ENCODE data around the gene STXBP4.

Gene STXBP4

DNA sequence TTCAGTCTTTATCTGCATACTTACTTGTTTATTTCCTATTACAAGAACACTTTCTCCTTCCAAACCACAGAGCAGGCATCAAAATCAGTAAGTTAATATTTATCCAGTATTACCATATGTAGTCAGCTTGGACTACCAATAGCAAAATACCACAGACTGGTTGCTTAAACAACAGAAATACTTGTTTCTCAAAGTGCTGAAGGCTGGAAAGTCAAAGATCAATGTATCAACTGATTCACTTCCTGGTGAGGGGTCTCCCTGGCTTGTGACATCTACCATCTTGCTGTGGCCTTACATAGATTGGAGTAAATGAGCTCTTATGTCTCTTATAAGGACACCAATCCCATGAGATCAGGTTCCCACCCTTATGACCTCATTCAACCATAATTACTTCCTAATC lies 2.6 kb downstream of the STXBP4 start:
- no peak for DNase-seq

DNA sequence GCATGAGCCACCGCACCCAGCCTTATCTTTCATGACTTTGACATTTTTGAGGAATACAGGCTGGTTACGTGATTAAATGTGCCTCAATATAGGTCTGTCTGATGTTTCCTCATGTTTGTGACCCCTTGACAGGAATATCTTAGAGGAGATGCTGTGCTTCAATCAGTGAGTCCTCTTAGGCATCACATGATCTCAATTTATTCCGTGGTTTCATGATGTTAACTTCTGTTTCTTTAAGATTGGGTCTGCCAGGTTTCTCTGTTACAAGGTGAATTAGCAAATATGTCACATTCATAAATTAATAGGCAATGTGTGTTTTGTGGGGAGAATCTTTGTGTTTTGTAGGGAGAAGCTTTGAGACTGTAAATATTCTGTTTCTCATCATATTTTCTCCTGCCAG lies 3.3 kb downstream of the STXBP4 start:
- no peak for DNase-seq

DNA sequence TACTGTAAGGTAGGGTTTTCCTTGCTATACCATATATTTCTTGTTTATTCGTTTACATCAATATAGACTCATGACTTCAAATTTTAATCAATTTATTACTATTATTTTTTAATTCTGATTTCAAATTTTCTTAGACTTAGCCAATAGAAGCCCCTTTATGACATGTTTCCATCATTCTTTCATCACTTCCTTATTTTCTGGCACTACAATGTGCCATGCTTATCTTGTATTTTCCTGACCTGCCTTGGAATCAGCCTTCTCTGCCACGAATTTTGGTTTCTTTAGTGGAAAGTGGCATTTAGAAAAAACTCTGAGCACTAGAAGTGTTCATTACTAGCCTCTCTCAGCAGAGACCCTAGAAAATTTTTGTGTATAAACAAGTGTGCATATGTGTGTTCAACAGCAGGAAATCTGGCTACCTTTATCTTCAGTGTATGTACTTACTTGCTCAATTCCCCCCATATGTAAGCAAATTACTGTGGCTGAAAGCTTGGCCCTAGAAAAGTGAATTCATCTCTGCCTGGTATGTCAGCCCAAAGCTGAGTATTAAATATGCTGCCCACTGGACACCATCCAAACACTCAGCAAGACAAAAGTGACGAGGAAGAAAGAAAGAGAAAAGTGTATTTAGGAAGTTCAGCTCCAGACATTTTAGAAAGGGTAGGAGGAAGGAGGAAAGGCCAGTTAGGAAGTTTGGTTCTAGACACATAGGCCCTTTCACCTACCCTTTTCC lies 4.0 kb downstream of the STXBP4 start:
- no peak for DNase-seq

DNA sequence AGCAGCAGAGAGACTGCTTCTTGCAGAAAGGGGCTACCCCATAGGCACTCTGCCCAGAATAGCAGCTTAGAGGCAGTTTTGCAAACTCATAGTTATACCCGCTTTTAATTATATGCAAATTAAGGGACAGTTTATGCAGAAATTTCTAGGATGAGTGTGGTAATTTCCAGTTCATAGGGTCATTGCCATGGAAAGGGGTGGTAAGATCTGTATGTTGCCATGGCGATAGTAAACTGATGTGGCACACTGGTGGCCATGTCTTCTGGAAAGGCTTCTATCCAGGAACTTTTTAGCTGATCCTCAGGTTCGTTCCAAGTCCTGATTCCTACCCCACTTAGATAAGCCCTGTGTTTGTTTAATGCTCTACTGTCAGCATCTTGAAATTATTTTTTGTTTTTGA lies 6.2 kb downstream of the STXBP4 start:
- no peak for DNase-seq

DNA sequence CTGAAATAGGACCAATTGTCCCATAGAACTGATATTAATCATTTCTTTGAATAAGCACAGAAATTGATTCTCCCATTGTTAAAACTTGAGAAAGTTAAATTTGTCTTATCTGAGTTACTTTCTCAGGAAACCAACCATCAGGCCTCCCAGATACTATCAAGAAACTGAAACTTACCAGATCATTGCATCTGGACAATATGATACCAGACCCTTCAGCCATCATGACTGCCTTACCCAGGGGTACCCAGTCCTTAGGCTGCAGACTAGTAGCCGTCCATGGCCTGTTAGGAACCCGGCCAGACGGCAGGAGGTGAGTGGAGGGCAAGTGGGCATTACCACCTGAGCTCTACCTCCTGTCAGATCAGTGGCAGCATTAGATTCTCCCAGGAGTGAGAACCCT lies 7.8 kb downstream of the STXBP4 start:
- DNase-seq: no peak

DNA sequence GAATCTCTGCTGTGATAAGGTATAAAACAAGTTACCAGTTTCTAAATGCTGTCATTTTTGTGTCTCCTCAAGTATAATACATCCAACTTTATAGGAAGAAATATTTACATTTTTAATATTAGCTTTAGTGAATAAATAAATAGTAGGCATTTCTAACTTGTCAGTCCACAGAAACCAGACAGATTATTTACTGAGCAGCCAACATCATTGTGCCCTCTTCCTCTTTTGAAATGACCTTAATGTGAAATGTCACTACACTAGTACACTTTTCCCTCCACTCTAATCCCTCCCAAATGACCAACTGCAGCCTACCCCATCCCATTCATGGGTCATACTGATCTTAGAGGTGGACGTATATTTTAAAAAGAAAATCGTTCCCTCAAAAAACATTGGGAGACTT lies 9.2 kb downstream of the STXBP4 start:
- no peak for DNase-seq

DNA sequence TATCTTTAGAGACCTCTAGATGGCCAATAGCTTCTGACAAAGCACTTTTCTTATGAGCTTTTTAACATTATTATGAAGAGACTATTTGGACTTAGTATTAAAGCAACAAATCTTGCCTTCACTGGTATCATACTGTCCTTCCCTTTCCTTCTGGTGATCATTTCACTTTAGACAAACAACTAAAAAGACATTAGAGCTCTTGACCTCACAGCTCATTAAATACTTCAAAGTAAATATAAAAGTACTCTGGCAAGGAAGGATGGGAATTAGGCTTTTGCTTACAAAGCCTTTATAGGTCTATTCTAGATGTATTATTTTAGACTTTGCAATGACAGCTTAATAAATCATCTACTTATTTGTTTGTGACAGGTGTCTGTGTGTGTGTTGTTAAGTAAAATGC lies 11.1 kb downstream of the STXBP4 start:
- DNase-seq: no peak

DNA sequence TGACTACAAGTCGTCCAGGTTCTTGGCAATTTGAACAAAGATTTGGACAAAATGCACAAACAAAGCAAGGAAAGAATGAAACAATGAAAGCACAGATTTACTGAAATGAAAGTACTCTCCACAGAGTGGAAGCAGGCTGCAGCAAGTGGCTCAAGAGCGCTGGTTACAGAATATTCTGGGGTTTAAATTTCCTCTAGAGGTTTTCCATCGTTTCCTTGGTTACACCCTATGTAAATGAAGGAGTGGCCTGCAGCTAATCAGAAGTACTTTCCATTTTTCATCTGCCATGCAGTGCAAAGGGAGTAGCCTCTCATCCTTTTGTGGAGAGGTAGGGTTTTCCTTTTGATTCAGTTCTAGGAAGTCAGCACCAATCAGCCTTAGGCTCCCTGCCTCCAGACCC lies 11.8 kb downstream of the STXBP4 start:
- no peak for DNase-seq

DNA sequence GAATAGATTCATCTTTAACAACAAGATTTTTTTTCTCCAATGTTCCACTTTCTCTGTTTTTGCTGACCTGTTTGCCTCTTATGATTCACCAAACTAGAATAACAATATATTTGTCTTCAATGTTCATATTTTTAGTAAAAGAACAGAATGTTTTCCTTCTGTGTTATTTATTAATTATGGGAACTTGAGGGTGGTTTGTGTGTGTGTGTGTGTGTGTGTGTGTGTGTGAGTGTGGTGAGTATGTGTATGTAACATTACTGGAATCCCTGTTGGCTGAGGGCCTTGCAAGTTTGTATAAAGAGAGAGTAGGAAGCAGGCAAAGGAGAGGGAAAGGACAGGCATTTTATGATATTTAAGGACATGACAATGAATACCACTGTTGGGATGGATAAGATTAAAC lies 13.8 kb downstream of the STXBP4 start:
- DNase-seq: no peak

DNA sequence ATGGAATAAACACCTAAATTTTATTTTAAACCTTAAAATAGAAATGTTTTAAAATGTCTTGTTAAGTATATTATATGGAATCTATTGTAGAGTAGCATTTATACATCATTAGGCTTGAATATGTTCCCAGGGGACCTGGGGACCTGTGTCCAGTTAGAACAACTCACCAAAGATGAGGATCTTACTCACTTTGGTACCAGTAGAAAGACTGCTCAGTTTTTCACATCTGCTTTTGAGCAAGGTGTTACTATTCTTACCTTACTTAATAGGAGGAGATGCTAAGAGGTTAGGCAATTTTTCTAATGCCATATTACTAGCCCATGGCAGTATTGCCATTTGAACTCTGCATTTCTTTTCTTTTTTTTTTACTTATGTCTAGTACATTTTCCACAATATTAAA lies 14.7 kb downstream of the STXBP4 start:
- no peak for DNase-seq

DNA sequence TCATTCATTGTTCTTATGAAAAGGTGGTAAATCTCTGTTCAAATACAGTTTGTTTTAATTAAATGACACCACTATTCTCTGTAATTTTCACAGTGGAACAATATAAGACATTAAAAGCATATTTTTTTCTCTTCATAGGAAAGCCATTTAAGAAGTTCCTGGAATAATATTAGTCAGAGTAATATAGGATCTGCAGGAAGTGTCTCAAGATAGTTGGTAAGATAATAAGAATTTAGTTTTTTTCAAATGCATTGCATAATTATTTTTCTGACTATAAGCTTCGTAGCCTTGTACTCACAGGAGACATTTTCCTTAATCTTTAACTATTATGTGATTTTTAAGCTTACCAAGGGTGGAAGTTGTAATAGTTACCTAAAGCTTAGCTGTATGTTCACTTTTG lies 16.9 kb downstream of the STXBP4 start:
- no peak for DNase-seq

DNA sequence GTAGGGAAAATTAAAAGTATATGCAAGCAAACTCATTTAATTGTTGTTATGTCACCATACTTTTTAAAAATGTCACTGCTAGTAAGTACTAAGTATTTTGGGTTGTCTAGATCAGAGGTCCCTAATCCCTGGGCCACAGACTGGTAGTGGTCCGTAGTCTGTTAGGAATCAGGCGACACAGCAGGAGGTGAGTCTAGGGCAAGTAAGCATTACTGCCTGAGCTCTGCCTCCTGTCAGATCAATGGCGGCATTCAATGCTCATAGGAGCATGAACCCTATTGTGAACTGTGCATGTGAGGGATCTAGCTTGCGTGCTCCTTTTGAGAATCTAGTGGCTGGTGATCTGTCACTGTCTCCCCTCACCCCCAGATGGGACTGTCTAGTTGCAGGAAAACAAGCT lies 21.6 kb downstream of the STXBP4 start:
- DNase-seq: no peak

DNA sequence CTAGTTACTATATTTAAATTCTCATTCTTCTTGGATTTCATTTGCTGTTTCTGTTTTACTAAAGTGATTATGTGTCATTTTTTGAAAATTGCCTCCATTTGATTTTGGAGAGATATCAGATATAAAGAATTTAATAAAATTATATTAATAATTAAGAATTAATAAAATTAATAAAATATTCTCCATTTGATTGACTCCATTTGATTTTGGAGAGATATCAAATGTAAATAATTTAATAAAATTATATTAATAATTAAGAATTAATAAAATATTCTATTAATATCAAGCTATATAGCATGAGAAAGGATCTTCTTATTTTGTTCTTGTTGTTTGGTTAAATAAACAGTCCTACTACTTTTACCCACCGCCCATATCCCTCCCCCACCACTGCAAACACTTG lies 23.0 kb downstream of the STXBP4 start:
- no peak for DNase-seq

DNA sequence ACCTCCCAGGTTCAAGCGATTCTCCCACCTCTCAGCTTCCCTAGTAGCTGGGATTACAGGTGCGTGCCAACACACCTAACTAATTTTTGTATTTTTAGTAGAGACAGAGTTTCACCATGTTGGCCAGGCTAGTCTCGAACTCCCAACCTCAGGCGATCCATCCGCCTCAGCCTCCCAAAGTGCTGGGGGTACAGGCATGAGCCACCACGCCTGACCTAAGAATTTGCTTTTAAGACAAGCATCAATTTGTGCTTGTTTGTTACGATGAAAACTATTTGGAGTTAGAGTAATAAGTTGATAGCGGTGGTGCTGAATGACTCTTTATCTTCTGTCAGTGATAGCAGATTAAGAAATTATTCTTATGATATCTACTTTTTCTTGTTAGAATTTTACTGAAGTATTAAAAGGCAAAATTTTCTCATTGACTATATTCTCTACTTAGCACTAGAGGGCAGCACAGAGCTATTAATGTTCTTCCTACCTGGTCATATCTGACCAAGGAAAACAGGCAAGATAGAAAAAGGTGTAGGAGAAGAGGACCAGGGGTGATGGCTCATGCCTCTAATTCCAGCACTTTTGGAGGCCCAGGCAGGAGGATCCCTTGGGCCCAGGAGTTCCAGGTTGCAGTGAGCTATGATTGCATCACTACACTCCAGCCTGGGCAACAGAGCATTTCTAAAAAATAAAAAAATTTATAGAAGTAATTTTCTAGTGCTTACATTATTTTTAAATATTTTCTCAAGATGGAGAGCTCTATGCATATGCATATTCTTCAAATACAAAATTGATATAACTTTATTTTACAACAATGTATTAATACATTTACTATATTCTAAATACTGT lies 24.5 kb downstream of the STXBP4 start:
- DNase-seq: no peak

DNA sequence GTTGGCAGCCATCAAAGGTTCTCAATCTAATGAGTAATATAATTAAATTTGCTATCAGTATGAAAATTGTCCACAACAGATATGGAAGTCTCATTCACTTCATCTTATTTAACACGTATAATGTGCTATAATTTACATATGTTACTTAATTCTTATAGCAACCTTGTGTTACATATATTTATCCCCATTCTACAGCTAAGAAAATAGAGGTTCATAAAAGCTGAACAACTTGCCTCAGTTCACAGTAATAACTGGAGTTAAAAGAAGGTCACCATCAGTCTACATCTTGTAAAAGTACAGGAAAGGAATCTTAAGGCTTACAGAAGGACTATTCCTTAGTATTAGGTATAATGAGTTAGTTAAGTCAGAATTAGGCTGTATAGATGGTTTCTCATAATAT lies 27.9 kb downstream of the STXBP4 start:
- DNase-seq: no peak

DNA sequence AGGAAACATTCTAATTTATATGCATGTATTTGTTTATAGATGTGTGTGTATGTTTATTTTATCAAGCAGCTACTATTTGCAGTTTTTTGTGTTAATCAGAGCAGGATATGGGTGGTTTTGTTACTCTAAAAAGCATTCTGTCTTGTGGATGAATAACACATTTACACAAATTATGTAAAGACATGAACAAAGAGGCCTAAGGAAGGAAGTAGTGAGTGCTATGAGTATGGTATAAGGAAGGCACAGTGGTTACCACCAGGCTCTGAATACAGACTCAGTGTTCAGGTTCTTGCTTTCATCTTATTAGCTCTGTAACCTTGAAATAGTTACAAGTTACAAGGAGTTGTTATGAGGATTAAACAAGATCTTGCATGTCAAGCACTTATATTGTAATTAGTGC lies 33.9 kb downstream of the STXBP4 start:
- DNase-seq: no peak

DNA sequence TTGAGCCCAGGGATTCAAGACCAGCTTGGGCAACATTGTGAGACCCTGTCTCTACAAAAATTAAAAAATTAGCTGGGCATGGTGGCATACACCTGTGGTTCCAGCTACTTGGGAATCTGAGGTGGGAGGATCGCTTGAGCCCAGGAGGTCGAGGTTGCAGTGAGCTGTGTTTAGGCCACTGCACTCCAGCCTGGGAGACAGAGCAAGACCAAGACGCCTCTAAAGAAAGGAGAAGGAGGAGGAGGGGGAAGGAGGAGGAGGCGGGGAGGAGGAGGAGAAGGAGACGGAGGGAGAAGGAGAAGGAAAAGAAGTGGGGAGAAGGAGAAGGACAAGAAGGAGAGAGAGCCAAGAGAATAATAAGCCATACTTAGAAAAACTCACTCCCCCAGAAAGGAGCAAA lies 35.9 kb downstream of the STXBP4 start:
- no peak for DNase-seq

DNA sequence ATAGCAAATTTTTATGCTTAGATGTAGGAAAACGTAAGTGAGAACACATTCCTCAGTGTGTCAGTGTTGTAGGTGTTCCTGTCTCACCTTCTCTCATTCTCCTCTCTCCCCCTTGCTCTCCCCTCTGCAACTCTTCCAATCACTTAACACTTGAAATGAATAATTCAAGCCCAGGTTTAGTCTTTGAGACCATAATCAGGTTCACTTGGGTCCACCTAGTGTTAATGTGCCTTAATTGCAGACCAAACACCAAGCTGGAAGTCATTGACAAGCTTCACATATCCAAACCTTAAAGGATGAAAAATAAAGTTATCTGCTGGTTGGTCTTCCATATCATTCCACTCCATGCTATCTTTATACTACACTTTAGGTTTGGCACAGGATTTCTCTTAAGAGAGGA lies 37.0 kb downstream of the STXBP4 start:
- DNase-seq: no peak

DNA sequence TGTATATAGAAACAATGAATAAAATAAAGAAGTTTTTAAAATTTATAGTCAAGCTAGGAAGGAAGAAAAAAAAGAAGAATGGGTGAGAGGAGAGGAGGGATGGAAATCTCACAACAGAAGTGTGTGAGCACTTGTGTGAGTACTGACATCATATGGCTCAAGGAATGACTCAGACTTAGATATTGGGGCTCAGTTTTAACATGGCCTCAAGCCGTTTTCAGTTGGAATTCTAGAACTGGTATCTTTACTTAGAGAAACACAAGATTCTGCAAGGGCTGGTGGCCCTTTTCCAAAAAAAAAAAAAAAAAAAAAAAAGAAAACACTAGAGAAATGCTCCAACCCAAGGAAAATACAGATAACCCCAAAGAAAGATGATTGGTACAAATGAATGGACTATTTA lies 55.1 kb downstream of the STXBP4 start:
- no peak for DNase-seq

DNA sequence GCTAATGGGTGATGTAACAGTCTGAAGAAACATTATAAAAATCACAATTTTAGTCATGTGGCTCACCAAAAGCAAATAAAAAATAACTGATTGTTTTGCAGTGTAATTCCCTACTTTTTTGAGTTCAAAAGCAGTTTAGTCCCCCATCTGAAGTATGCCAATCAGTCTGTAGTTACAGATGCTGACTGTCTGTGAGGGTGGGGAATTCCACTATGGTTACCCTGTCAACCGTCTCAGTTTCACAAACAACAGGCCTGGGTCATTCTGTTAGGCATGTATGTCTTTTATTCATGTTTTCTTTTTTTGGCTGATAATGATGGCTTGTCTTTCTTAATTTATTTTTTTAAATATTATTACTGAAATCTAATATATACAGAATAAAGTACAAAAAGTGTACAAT lies 69.3 kb downstream of the STXBP4 start:
- no peak for DNase-seq

DNA sequence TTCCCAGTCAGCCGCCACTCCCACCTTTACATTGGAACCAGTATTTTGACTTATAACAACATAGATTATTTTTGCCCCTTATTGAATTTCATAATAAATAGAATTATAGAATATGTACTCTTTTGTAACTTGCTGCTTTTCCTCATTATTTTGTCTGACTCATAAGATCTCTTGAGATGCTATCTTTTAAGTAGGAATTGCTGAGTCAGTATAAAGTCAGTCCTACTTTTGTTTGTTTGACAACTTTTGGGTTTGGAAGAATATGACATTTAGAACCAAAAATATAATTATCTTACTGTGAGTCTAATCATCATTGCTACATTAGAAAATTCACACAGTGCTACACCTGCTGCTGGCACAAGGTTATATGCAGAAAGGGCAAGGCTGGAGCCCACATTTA lies 69.7 kb downstream of the STXBP4 start:
- DNase-seq: no peak

DNA sequence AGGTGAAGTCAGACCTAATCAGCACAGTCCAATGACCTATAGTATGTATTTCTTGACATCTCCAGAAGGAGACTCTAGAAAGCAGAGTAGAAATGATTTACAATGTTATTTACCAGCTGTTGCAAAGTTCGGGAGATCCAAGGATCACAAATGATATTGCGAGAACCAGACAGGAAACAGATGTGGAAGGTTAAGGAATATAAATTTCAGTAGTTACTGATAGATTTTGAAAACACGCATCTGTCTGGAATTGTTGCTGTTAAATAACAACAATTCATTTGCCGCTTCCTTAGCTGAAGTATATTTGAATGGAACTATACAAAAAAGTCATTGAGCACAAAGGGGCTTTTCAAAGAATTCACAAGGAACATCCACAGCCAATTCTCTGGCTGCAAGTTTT lies 72.0 kb downstream of the STXBP4 start:
- DNase-seq: no peak

DNA sequence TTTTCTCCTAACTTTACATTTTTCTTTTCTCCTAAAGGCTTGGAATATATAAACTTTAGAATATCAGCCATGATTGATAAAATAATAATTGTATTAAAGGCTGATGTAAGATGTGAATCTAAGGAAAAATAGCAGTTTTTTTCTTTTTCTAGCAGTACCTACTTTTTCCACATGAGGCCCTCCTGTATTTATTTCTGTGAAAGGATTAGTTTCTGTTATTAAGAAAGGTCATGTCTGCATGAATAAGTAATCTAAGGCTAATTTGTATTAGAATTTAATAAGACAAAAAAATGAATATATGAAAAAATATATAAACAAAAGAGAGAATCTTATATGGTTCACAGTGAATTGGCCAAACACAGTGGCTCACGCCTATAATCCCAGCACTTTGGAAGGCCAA lies 85.3 kb downstream of the STXBP4 start:
- no peak for DNase-seq

DNA sequence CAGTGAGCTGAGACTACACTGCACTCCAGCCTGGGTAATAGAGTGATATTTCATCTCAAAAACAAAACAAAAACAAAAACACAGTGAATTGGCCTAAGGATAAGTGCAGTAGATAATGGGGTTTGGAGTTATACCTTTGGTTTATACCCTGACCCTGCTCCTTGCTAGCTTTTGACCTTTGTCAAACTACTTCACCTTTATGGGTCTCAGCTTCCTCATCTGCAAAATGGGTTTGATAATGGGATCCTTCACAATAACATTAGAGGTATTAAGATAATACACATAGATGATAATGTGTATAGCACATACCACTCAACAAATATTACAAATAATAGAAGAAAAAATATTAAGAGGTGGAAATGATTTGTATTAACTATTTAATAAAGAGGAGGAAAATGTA lies 85.9 kb downstream of the STXBP4 start:
- no peak for DNase-seq

DNA sequence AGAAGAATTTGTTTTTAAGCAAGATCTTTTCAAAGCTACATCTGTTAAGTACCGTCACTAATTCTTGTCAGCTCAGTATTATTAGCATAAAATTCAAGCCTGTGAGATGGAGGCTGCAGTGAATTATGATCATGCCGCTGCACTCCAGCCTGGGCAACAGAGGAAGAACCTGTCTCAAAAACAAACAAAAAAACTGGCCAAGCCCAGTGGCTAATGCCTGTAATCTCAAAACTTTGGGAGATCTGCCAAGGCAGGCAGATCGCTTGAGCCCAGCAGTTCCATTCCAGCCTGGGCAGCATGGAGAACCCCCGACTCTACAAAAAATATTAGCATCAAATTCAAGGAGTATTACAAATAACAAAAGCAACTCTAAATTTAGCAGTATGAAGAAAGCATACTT lies 88.0 kb downstream of the STXBP4 start:
- no peak for DNase-seq

All from T-helper 9 cell (primary cell).